ENCODE results near the gene TIMMDC1. TPM values are rescaled to one million over a fixed set of nuclear protein-coding genes. Genes with fewer than 3 reads are reported as not detected.
A peak's percentile ranks its signal among the peaks of the same experiment; 100 is the strongest.

Gene TIMMDC1
- total and polyA plus RNA-seq, 10 of the 15 experiments (the other 5 are each of a cell fraction or from before 2014, with no cell fraction given) = 55.9 to 146 (median 72.1) TPM

DNA sequence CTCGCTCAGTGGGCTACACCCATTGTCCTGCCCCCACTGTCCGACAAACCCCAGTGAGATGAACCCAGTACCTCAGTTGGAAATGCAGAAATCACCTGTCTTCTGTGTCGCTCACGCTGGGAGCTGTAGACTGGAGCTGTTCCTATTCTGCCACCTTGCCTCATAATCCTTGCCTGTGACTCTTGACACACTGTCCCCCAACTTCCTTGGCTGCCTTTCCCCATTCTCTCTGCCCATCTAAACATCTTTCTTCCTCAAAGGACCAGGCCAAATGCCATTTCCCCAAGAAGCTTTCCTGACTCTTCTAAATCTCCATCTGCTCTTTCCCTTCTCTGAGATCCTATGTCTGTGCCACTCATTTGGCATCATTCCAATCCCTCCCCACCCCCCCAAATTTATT lies 70.8 kb downstream of the TIMMDC1 start:
- whole genome bisulfite sequencing (ENCODE audit: insufficient coverage, insufficient replicate concordance, low lambda C conversion rate, missing lambda C conversion rate) = 95% methylated on average over 4 of the region's 4 CpGs
- H3K9me3 ChIP-seq (replicated peaks; ENCODE audit: control insufficient read depth, insufficient read depth, low read length) = no peaks in the 10 kb centered on the region; the same call in 2 of the 3 replicates
- RAD21 ChIA-PET (ENCODE audit: unreplicated experiment) = interaction anchor here (1.6 to 2.0 kb wide), 2 partner anchors 10 to 13 kb away, joined by 5 to 6 read pairs; partner anchors contain the start of gene ADPRH
- no peak overlapping the region for H3K4me3 ChIP-seq
- TF ChIP-seq MAX (IDR thresholded peaks at IDR 0.05; ENCODE audit: low read depth, low read length) (no peak), PKNOX1 (IDR thresholded peaks at IDR 0.05) (no peak)
- no peaks in the 10 kb centered on the region for H3K36me3 ChIP-seq (ENCODE audit: control insufficient read depth in 2 of 2, insufficient read depth in 2 of 2, low read length in 1 of 2)
- in situ Hi-C loops (cut with MboI) = no loop called here
- peaks cover 3% of the 10 kb centered on the region; the same call in 1 of the 2 replicates for H3K79me2 ChIP-seq (ENCODE audit: control insufficient read depth, insufficient read depth, low read length)
- no peak overlapping the region for H3K27ac ChIP-seq (ENCODE audit: control insufficient read depth, insufficient read depth)
- no peak overlapping the region for H3K4me2 ChIP-seq (ENCODE audit: control insufficient read depth, insufficient read depth)
- no peaks in the 10 kb centered on the region for H3K27me3 ChIP-seq (replicated peaks in 1 of 2; ENCODE audit: control insufficient read depth in 2 of 2, insufficient read depth in 2 of 2, low read length in 1 of 2)
- no TSS peak for BruUV-seq (replicated peaks)
- no peaks in the 10 kb centered on the region for H4K20me1 ChIP-seq (ENCODE audit: control insufficient read depth, insufficient read depth)
- no peak overlapping the region for H3K9ac ChIP-seq (ENCODE audit: control insufficient read depth, insufficient read depth, low read length)
- CTCF ChIA-PET = interaction anchor here (1.2 to 2.6 kb wide), 4 partner anchors 9 to 31 kb away, joined by 5 to 12 read pairs (median 8); partner anchors contain the start of genes ADPRH and CD80
- no peak for ATAC-seq
- intact Hi-C loops (cut with micrococcal nuclease; ENCODE audit: unreplicated experiment) = no loop called here
- no peak overlapping the region for H2AFZ ChIP-seq (ENCODE audit: control insufficient read depth, low read depth, low read length)
- POLR2A ChIA-PET = interaction anchor here (0.9 to 5.8 kb wide), 3 partner anchors 9 to 27 kb away, joined by 3 to 46 read pairs (median 5); partner anchors contain the start of genes ADPRH and CD80
- H3K4me1 ChIP-seq (ENCODE audit: control insufficient read depth, insufficient read depth, low read length) = peaks cover 14% of the 10 kb centered on the region
- no peak for DNase-seq (ENCODE audit: low read depth, low spot score)
- SMC1A ChIA-PET (ENCODE audit: uncharacterized antibody, unreplicated experiment) = interaction anchor here (1.0 to 3.6 kb wide), 5 partner anchors 9 to 31 kb away, joined by 4 to 35 read pairs (median 7); partner anchors contain the start of genes ADPRH and CD80
- FAIRE-seq = no peak

GRCh38 chr3:119570229-119570628 lies 71.9 kb downstream of the TIMMDC1 start:
- no TSS peak for BruUV-seq (replicated peaks)
- CTCF ChIA-PET = interaction anchor here (1.0 to 2.6 kb wide), 5 partner anchors 9 to 30 kb away, joined by 3 to 12 read pairs (median 7); partner anchors contain the start of genes ADPRH and CD80
- no peak overlapping the region for H3K4me3 ChIP-seq
- H3K36me3 ChIP-seq (ENCODE audit: control insufficient read depth in 2 of 2, insufficient read depth in 2 of 2, low read length in 1 of 2) = no peaks in the 10 kb centered on the region
- in situ Hi-C loops (cut with MboI) (no loop called here), intact Hi-C loops (cut with micrococcal nuclease; ENCODE audit: unreplicated experiment) (no loop called here)
- peak overlapping the region; percentile 69 for H3K27ac ChIP-seq (ENCODE audit: control insufficient read depth, insufficient read depth)
- no peaks in the 10 kb centered on the region for H3K9me3 ChIP-seq (replicated peaks; ENCODE audit: control insufficient read depth, insufficient read depth, low read length)
- RAD21 ChIA-PET (ENCODE audit: unreplicated experiment) = interaction anchor here (0.6 to 2.0 kb wide), 6 partner anchors 9 to 87 kb away, joined by 3 to 6 read pairs (median 4); partner anchors contain the start of gene ADPRH
- no peak overlapping the region; the same call in 1 of the 2 replicates for H3K9ac ChIP-seq (ENCODE audit: control insufficient read depth, insufficient read depth, low read length)
- DNase-seq (ENCODE audit: low read depth, low spot score) (no peak), ATAC-seq (peak; percentile 96), FAIRE-seq (peak; percentile 27)
- peaks cover 3% of the 10 kb centered on the region; the same call in 1 of the 2 replicates for H3K79me2 ChIP-seq (ENCODE audit: control insufficient read depth, insufficient read depth, low read length)
- POLR2A ChIA-PET = interaction anchor here (0.5 to 5.8 kb wide), 10 partner anchors 9 to 576 kb away, joined by 3 to 46 read pairs (median 4); partner anchors contain the start of genes ADPRH and CD80
- H2AFZ ChIP-seq (ENCODE audit: control insufficient read depth, low read depth, low read length) = peak overlapping the region; percentile 39; the same call in 1 of the 2 replicates
- H3K4me2 ChIP-seq (ENCODE audit: control insufficient read depth, insufficient read depth) = peak overlapping the region; percentile 67
- no peaks in the 10 kb centered on the region for H4K20me1 ChIP-seq (ENCODE audit: control insufficient read depth, insufficient read depth)
- 74% methylated on average over 5 of the region's 5 CpGs for WGBS (ENCODE audit: insufficient coverage, insufficient replicate concordance, low lambda C conversion rate, missing lambda C conversion rate)
- H3K4me1 ChIP-seq (ENCODE audit: control insufficient read depth, insufficient read depth, low read length) = peaks cover 14% of the 10 kb centered on the region
- SMC1A ChIA-PET (ENCODE audit: uncharacterized antibody, unreplicated experiment) = interaction anchor here (0.9 to 3.6 kb wide), 9 partner anchors 10 to 106 kb away, joined by 3 to 35 read pairs (median 5); partner anchors contain the start of genes ADPRH, CD80 and COX17
- H3K27me3 ChIP-seq (replicated peaks in 1 of 2; ENCODE audit: control insufficient read depth in 2 of 2, insufficient read depth in 2 of 2, low read length in 1 of 2) = no peaks in the 10 kb centered on the region
- TF ChIP-seq MTA2 (IDR thresholded peaks at IDR 0.05; ENCODE audit: low read depth) (peak; percentile 54; the same call in 1 of the 2 replicates), ZNF384 (IDR thresholded peaks at IDR 0.05; ENCODE audit: borderline replicate concordance, low read depth, low read length) (no peak), RUNX3 (IDR thresholded peaks at IDR 0.05; ENCODE audit: low read length) (peak; percentile 56), BCL3 (IDR thresholded peaks at IDR 0.05; ENCODE audit: borderline replicate concordance, insufficient read depth, low read depth, low read length, poor library complexity, severe bottlenecking) (no peak), SIX5 (IDR thresholded peaks at IDR 0.05; ENCODE audit: low read depth, low read length, severe bottlenecking) (no peak), REST (IDR thresholded peaks at IDR 0.05; ENCODE audit: low read depth, low read length) (no peak)

Measured in GM12878 (cell line).